KMS-11 (cell line): Measurements from ENCODE around the gene CHMP1B.

Experiments used
- H2AFZ ChIP-seq: fragments of 200-600 bp; sonication (generic); 2 replicates; pipeline ENCODE4 v1.6.1; 2016; ENCODE audit warnings: antibody characterized with exemption, mixed run types, low read depth
- H3K27ac ChIP-seq: fragments of 200-600 bp; sonication (generic); 2 replicates; pipeline ENCODE4 v1.6.1; 2016; ENCODE audit warnings: mild to moderate bottlenecking, mixed run types
- H3K27me3 ChIP-seq: fragments of 200-600 bp; sonication (generic); 2 replicates; pipeline ENCODE4 v1.6.1; 2017; ENCODE audit warnings: mild to moderate bottlenecking, low read depth, mixed run types, moderate library complexity; ENCODE audit not compliant: insufficient read depth
- H3K36me3 ChIP-seq: fragments of 200-600 bp; sonication (generic); 2 replicates; pipeline ENCODE4 v1.6.1; 2017; ENCODE audit warnings: mild to moderate bottlenecking, mixed run types; ENCODE audit not compliant: insufficient read depth
- H3K4me1 ChIP-seq: fragments of 200-600 bp; sonication (generic); 2 replicates; pipeline ENCODE4 v1.6.1; 2016; ENCODE audit warnings: mild to moderate bottlenecking, low read depth, mixed run types; ENCODE audit not compliant: poor library complexity, severe bottlenecking
- H3K4me2 ChIP-seq: fragments of 200-600 bp; sonication (generic); 2 replicates; pipeline ENCODE4 v1.7.0; 2016; ENCODE audit warnings: mild to moderate bottlenecking, mixed run types
- H3K4me3 ChIP-seq: fragments of 200-600 bp; sonication (generic); IDR thresholded peaks from 2 replicates; pipeline ENCODE4 v1.6.1; 2017; ENCODE audit warnings: low read depth, low read length, mixed read lengths; ENCODE audit not compliant: insufficient read depth
- H3K79me2 ChIP-seq: fragments of 200-600 bp; sonication (generic); 2 replicates; pipeline ENCODE4 v1.6.1; 2016; ENCODE audit warnings: low read depth, mixed run types; ENCODE audit not compliant: insufficient read depth
- H3K9ac ChIP-seq: fragments of 200-600 bp; sonication (generic); 2 replicates; pipeline ENCODE4 v1.6.1; 2016; ENCODE audit warnings: mild to moderate bottlenecking, mixed run types
- H4K20me1 ChIP-seq: fragments of 200-600 bp; sonication (generic); 2 replicates; pipeline ENCODE4 v1.6.1; 2016; ENCODE audit warnings: mild to moderate bottlenecking, mixed run types; ENCODE audit not compliant: insufficient read depth
- TF ChIP-seq, protein P1 (sequence below): fragments of 200-600 bp; sonication (generic); conservative IDR thresholded peaks from 2 replicates; pipeline ENCODE4 v1.6.1; 2017; ENCODE audit warnings: low read depth, mild to moderate bottlenecking, antibody characterized with exemption, low read length, moderate library complexity, mixed read lengths

CHMP1B gene

GRCh38 chr18:11820697-11821096, 30.5 kb upstream of the CHMP1B start:
- Histone ChIP-seq H4K20me1 (no peaks in the 10 kb centered on the region), H3K4me2 (no peak overlapping the region)

DNA sequence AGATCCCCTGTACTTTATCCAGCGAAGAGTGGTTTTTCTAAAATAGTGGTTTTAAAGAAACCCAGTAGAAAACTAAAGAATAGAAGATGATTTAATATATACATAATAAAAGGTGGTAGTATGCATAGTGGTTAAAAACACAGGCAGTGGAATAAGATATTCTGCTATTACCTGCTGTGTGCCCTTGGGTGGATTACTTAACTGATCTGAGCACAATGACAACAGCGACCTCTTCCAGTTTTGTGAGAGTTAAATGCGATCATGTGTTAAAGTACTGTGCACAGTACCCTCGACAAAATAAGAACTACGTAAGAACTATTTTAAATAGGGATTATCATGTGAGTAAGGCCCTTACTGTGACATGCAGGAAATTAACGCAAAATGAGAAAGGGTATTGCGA, 30.0 kb upstream of the CHMP1B start:
- TF ChIP-seq, protein P1, sequence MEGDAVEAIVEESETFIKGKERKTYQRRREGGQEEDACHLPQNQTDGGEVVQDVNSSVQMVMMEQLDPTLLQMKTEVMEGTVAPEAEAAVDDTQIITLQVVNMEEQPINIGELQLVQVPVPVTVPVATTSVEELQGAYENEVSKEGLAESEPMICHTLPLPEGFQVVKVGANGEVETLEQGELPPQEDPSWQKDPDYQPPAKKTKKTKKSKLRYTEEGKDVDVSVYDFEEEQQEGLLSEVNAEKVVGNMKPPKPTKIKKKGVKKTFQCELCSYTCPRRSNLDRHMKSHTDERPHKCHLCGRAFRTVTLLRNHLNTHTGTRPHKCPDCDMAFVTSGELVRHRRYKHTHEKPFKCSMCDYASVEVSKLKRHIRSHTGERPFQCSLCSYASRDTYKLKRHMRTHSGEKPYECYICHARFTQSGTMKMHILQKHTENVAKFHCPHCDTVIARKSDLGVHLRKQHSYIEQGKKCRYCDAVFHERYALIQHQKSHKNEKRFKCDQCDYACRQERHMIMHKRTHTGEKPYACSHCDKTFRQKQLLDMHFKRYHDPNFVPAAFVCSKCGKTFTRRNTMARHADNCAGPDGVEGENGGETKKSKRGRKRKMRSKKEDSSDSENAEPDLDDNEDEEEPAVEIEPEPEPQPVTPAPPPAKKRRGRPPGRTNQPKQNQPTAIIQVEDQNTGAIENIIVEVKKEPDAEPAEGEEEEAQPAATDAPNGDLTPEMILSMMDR: no peak
- no peaks in the 10 kb centered on the region for H3K79me2 ChIP-seq
- no peaks in the 10 kb centered on the region for H3K36me3 ChIP-seq

More at GRCh38 chr18:11820697-11821096, 30.5 kb upstream of the CHMP1B start:
- Histone ChIP-seq H3K4me1 (no peaks in the 10 kb centered on the region), H2AFZ (no peak overlapping the region), H3K36me3 (no peaks in the 10 kb centered on the region), H3K9ac (no peak overlapping the region), H3K79me2 (no peaks in the 10 kb centered on the region), H3K27ac (no peak overlapping the region), H3K4me3 (no peak overlapping the region), H3K27me3 (no peaks in the 10 kb centered on the region)
- TF ChIP-seq, protein P1: no peak

DNA sequence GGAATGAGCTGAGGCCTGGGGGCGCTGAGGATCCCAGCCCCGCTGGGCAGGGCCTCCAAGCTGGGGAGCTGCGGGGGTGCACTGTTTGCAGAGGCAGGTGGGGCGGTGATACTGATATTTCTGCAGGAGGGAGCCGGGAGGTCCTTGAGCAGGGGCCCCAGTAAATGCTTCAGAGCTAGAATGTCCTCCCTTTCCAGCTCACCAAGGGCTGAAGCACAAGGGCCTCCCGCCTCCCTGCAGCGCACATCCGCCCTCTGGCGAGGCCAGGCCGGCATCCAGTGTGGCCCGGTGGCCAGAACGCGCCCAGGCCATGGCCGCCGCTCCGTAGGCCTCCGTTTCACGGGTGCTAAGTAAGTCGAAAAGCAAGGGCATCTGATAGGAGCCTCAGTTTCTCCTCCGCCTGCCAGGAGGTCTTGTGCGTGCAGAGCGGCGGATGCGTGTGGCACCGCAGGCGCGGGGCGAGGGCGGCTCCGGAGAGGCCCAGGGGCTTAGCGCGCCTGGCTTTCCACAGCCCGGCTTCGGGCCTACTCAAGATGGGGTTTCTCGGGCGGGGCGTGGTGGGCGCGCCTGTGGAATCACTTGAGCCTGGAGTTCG, 29.5 kb upstream of the CHMP1B start:
- H3K27me3 ChIP-seq: no peaks in the 10 kb centered on the region
- H3K79me2 ChIP-seq: no peaks in the 10 kb centered on the region
- no peak overlapping the region for H3K27ac ChIP-seq
- no peak overlapping the region for H2AFZ ChIP-seq
- no peak overlapping the region for H3K4me2 ChIP-seq
- TF ChIP-seq, protein P1: no peak
- no peak overlapping the region for H3K4me3 ChIP-seq
- no peaks in the 10 kb centered on the region for H3K4me1 ChIP-seq
- H3K9ac ChIP-seq: no peak overlapping the region
- no peaks in the 10 kb centered on the region for H3K36me3 ChIP-seq
- H4K20me1 ChIP-seq: no peaks in the 10 kb centered on the region

More for the DNA sequence above, 30.0 kb upstream of the CHMP1B start:
- Histone ChIP-seq H2AFZ (no peak overlapping the region), H3K9ac (no peak overlapping the region), H4K20me1 (no peaks in the 10 kb centered on the region), H3K27ac (no peak overlapping the region), H3K4me2 (no peak overlapping the region), H3K4me1 (no peaks in the 10 kb centered on the region), H3K4me3 (no peak overlapping the region), H3K27me3 (no peaks in the 10 kb centered on the region)

GRCh38 chr18:11823545-11823944, 27.7 kb upstream of the CHMP1B start:
- Histone ChIP-seq H3K27ac (no peak overlapping the region), H4K20me1 (no peaks in the 10 kb centered on the region), H3K4me3 (no peak overlapping the region), H2AFZ (no peak overlapping the region), H3K79me2 (no peaks in the 10 kb centered on the region), H3K36me3 (no peaks in the 10 kb centered on the region), H3K4me1 (no peaks in the 10 kb centered on the region), H3K27me3 (no peaks in the 10 kb centered on the region), H3K4me2 (no peak overlapping the region), H3K9ac (no peak overlapping the region)
- TF ChIP-seq, protein P1: no peak
